Lower leg skin (tissue), 3 donors: ENCODE measurements around the gene UTP18.

Source experiments
- CTCF ChIP-seq, 3 donors: fragments of 450-650 bp; IDR thresholded peaks; one replicate each; pipeline ENCODE4 v1.5.1; 2016; ENCODE audit warnings: antibody characterized with exemption in 3 of 3, mild to moderate bottlenecking in 3 of 3, moderate library complexity in 2 of 3
- POLR2A ChIP-seq, 2 donors: fragments of 450-650 bp; IDR thresholded peaks; one replicate each; pipeline ENCODE4 v1.6.1; 2016 to 2017; ENCODE audit warnings: antibody characterized with exemption in 2 of 2, mild to moderate bottlenecking in 1 of 2, moderate library complexity in 1 of 2

- no peak for TF ChIP-seq POLR2A (IDR thresholded peaks at IDR 0.05)
- no peak for TF ChIP-seq CTCF (IDR thresholded peaks at IDR 0.05)
Observed at GRCh38 chr17:51221322-51221721, 39.0 kb upstream of the UTP18 start.
